ENCODE data around the gene THSD8. TPM values are rescaled to one million over a fixed set of nuclear protein-coding genes. Genes with fewer than 3 reads are reported as not detected.

THSD8 gene
- 6.4 TPM for polyA plus RNA-seq

DNA sequence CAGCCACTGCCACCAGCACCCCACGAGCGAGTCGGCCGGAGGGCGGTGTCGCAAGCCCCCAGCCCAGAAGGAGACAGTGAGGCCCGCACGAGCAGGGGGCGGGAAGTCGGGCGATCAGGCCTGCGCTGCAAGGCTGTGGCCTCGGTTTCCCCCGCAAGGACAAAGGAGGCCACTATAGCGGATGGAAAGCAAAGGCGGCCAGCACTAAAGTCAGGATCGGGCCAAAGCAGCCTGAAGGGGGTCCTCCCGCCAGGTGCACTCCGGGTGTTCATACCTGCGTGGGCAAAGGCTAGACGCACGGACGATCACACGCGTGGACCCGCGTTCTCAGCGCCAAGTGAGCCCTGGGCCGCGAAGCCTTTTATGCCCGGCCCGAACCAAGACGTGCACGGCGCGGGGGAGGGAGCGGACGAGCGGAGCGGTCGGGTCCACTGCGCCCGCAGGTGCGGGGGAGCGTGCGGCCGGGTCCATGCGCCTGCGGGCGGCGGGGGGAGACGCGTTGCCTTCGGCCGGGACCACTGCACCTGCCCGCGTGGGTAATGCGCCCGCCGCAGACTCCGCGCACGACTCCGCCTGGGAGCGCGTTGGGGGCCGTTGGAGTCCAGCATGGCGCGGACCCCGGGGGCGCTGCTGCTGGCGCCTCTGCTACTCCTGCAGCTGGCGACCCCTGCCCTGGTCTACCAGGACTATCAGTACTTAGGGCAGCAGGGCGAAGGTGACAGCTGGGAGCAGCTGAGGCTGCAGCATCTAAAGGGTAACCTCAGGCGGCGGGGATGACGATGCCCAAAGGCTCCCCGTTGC lies at the start of gene THSD8, which contains the start of gene PRDX2:
THSD8 (plus strand) TSS at position 604 of the 801 bp plus-strand sequence; CDS start at position 607, 3 bp downstream.
PRDX2 (minus strand) TSS at position 335 of the 801 bp plus-strand sequence. CDS start 539 bp downstream, outside the sequence.
- H3K4me3 Mint-ChIP-seq: peak within 1 kb of the TSS; percentile 79 to 92 (median 88)
- H3K27me3 Mint-ChIP-seq: no peaks in the 10 kb centered on the region
- no peaks in the 10 kb centered on the region for H3K9me3 Mint-ChIP-seq
- peaks cover 1% of the 10 kb centered on the region for H3K36me3 Mint-ChIP-seq
- peaks cover 14 to 18% (median 18%) of the 10 kb centered on the region in 3 donors for H3K4me1 Mint-ChIP-seq
- peak within 1 kb of the TSS; percentile 53 to 76 (median 62) for H3K27ac Mint-ChIP-seq

DNA sequence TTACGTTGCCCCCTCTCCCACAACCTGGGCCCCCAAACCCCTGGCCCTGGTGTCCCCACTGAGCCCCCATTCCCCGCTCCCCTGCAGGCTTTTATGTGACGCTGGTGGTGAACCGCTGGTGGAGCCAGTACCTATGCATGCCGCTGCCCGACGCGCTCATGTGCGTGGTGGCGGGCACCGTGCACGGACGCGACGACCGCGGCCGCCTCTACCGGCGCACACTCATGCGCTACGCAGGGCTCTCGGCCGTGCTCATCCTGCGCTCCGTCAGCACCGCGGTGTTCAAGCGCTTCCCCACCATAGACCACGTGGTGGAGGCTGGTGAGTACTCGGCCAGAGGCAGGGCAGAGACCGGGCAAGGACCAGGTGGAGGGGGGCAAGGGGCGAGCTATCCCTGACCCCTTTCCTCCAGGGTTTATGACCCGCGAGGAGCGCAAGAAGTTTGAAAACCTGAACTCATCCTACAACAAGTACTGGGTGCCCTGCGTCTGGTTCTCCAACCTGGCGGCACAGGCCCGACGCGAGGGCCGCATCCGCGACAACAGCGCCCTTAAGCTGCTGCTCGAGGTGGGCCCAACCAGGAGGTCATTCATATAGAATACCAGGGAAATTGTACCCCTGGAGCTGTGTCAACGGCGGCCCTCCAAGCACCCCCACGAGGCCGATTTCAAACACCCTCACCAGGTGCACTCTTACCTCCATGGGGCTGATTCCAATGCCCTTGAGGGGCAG lies 47.2 kb upstream of the THSD8 start:
- Mint-ChIP-seq H3K27ac (no peak overlapping the region), H3K9me3 (no peaks in the 10 kb centered on the region), H3K36me3 (no peaks in the 10 kb centered on the region), H3K4me1 (peaks cover 3 to 15% (median 4%) of the 10 kb centered on the region in 3 donors), H3K27me3 (peaks cover 12% of the 10 kb centered on the region), H3K4me3 (no peak overlapping the region)

DNA sequence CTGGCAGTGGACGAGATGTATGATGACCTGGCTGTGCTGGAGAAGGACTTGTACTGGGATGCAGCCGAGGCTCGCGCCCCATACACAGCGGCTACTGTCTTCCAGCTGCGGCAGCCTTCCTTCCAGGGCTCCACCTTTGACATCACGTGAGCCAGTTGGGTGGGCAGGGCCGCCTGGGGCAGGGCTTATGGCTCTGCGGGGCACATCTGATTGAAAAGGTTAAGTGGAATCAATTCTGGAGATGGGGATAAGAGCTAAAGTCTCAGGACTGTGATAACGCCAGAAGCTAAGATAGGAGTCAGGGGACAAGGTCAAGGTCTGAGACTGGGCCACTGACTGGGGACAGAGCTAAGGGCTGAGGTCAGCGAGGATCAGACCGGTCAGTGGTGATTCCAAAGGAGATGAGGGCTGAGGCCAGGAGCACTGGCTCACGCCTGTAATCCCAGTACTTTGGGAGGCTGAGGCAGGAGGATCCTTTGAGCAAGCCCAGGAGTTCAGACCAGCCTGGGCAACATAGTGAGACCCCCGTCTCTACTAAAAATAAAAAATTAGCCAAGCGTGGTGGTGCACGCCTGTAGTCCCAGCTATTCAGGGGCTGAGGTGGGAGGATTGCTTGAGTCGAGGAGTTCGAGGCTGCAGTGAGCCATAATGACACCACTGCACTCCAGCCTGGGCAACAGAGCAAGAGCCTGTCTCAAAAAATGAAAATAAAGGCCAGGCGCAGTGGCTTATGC lies 45.6 kb upstream of the THSD8 start:
- Mint-ChIP-seq H3K9me3 (no peaks in the 10 kb centered on the region), H3K27ac (peak overlapping the region in 1 of 3 donors; percentile 45), H3K27me3 (peaks cover 12% of the 10 kb centered on the region), H3K4me3 (peak overlapping the region in 1 of 4 donors; percentile 37), H3K4me1 (peaks cover 3 to 8% (median 6%) of the 10 kb centered on the region in 3 donors), H3K36me3 (peaks cover 1% of the 10 kb centered on the region)

DNA sequence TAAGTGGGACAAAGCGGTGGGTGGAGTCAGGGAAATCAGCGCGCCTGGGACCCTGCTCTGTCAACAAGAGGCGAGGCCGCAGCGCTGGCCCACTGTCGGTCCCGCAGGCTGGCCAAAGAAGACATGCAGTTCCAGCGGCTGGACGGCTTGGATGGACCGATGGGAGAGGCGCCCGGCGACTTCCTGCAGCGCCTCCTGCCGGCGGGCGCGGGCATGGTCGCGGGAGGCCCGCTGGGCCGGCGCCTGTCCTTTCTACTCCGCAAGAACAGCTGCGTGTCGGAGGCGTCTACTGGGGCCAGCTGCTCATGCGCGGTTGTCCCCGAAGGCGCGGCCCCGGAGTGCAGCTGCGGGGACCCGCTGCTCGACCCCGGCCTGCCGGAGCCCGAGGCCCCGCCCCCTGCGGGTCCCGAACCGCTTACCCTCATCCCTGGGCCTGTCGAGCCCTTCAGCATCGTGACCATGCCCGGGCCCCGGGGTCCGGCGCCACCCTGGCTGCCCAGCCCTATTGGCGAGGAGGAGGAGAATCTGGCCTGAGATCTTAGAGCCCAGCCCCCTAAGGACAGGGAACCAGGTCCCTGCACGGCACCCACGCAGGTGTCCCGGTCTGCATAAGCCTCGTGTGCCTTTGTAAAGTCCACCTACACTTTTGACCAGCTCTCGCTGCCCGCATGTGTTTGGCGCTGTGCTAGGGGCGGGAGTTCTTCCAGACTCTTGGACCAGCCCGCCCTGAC lies 44.2 kb upstream of the THSD8 start:
- H3K4me3 Mint-ChIP-seq: peak overlapping the region in 3 of 4 donors; percentile 33 to 82 (median 34)
- peaks cover 1% of the 10 kb centered on the region for H3K36me3 Mint-ChIP-seq
- peaks cover 3 to 8% (median 6%) of the 10 kb centered on the region in 3 donors for H3K4me1 Mint-ChIP-seq
- H3K27me3 Mint-ChIP-seq: peaks cover 10% of the 10 kb centered on the region
- no peak overlapping the region for H3K27ac Mint-ChIP-seq
- H3K9me3 Mint-ChIP-seq: no peaks in the 10 kb centered on the region

DNA sequence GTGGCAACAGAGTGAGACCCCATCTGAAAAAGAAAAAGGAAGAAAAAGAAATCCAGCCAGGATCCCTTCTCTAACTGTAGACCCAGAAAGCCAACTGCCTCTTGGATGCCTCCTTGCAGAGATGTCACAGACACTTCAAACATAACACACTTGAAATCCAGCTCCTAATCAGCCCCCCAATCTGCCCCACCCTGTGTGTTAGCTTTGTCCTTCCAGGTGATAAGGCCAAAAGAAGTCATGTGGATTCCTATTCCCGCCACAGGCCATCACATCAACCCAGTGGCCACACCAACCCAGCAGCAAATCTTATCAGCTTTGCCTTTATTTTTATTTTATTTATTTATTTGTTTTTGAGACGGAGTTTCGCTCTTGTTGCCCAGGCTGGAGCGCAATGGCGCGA lies 42.2 kb upstream of the THSD8 start:
- H3K27ac Mint-ChIP-seq: no peak overlapping the region
- H3K4me1 Mint-ChIP-seq: peaks cover 3 to 8% (median 6%) of the 10 kb centered on the region in 3 donors
- peaks cover 7% of the 10 kb centered on the region for H3K27me3 Mint-ChIP-seq
- peaks cover 1% of the 10 kb centered on the region for H3K36me3 Mint-ChIP-seq
- peak overlapping the region in 1 of 4 donors; percentile 37 for H3K4me3 Mint-ChIP-seq
- no peaks in the 10 kb centered on the region for H3K9me3 Mint-ChIP-seq

DNA sequence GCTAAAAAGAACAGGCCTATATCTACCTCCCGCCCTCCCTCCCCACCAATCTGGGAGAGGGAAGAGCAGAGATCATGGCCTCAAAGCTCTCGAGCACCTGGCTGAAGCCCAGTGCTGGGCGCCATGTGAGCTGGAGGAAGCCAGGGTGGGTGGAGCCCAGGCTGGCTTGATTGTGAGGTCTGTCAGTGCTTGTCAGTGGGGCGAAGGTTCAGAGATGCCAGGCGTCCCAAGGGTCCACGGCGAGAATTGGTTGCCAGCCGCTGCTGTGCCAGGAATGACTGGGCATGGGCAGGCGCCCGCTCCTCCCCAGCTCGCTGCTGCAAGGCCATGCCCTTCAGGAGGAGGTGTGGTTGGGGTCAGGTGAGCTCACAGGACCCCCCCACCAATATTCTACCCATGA lies 38.8 kb upstream of the THSD8 start:
- H3K4me1 Mint-ChIP-seq: peaks cover 3 to 6% (median 4%) of the 10 kb centered on the region in 3 donors
- no peak overlapping the region for H3K27ac Mint-ChIP-seq
- peaks cover 1% of the 10 kb centered on the region for H3K36me3 Mint-ChIP-seq
- no peaks in the 10 kb centered on the region for H3K27me3 Mint-ChIP-seq
- H3K4me3 Mint-ChIP-seq: no peak overlapping the region
- H3K9me3 Mint-ChIP-seq: no peaks in the 10 kb centered on the region

DNA sequence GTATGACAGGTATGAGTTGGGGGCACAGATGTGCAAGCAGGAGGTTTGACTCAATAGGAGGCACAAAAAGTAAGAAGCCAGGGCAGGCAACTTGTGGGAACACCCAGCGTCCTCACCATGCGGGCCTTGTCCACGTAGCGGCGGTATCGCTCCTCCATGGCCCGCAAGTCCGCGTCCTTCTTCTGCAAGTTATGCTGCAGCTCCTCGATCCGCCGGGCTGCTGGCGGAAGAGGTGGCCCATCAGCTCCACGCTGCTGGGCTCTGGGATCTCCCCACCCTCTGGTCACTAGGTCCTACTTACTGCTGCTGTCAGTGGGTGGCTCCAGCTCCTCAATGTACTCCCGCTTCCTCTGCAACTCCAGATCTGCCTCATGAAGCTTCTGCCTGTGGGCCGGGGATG lies 37.2 kb upstream of the THSD8 start:
- Mint-ChIP-seq H3K36me3 (peaks cover 1% of the 10 kb centered on the region), H3K4me1 (peaks cover 5 to 6% (median 5%) of the 10 kb centered on the region in 3 donors), H3K27ac (peak overlapping the region in 1 of 3 donors; percentile 45), H3K4me3 (no peak overlapping the region), H3K9me3 (no peaks in the 10 kb centered on the region), H3K27me3 (no peaks in the 10 kb centered on the region)

DNA sequence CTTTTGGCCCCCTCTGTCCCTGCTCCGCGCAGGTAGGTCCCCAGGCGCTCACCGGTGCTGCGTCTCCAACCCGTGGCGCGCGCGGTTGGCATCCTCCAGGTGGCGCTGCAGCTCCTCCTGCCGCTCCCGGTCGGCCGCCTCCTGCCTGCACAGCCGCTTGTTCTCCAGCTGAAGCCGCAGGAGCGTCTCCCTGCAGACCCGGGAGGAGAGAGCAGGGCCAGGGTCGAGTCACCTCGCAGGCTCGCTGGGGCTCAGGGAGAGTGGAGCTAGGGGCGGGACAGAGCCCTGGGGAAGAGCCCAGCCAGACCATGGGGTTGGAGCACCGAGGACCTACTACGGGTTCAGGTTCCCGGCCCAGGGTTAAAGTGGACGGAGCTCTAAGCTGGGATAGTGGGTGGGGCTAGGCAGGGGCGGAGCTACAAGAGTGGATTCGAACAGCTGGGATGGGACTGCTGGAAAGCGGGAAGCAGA lies 35.8 kb upstream of the THSD8 start:
- H3K27ac Mint-ChIP-seq: peak overlapping the region in 1 of 3 donors; percentile 74
- H3K4me3 Mint-ChIP-seq: peak overlapping the region in 2 of 4 donors; percentile 22 to 67
- H3K9me3 Mint-ChIP-seq: no peaks in the 10 kb centered on the region
- H3K27me3 Mint-ChIP-seq: no peaks in the 10 kb centered on the region
- H3K36me3 Mint-ChIP-seq: no peaks in the 10 kb centered on the region
- peaks cover 0 to 2% (median 2%) of the 10 kb centered on the region in 3 donors for H3K4me1 Mint-ChIP-seq

DNA sequence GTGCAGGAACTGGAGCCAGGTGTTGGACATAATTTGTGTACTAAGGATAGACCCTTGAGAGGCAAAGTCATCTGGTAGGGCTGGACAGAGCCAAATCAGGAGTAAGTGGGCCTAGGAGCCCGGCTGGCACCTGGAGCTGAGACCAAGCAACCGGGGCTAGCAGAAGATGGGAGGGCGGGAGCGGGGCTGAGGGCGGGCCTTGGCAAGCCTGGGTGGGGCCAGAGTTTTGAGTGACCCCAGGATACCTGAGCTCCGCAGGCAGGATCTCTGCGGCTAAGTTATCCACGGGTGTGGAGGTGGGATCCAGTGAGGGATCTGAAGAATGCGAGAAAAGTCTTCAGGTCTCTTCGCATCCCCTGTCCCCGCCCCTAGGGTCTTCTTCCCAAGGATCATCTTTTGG lies 34.7 kb upstream of the THSD8 start:
- H3K36me3 Mint-ChIP-seq: no peaks in the 10 kb centered on the region
- H3K4me1 Mint-ChIP-seq: peaks cover 0 to 2% (median 2%) of the 10 kb centered on the region in 3 donors
- H3K27me3 Mint-ChIP-seq: no peaks in the 10 kb centered on the region
- no peak overlapping the region for H3K27ac Mint-ChIP-seq
- H3K4me3 Mint-ChIP-seq: no peak overlapping the region
- H3K9me3 Mint-ChIP-seq: no peaks in the 10 kb centered on the region

DNA sequence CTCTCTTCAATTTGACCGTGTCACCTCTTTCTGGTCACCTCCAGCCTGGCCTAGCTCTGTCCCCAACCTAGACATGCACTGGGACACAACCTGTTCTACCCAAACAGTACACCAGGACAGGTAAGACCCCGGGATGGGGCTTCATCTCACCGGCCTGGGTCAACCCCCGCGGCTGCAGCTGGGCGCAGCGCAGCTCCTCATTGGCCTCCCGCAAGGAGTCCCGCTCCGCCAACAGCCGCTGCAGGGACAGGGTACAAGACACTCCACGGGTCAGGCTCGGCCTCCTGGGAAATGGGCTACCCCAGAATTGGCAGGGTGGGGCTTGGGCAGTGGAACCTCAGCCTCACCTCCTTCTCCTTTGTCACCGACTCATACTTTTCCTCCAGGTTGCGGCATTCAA lies 34.2 kb upstream of the THSD8 start:
- Mint-ChIP-seq H3K4me3 (no peak overlapping the region), H3K4me1 (peaks cover 0 to 2% (median 2%) of the 10 kb centered on the region in 3 donors), H3K36me3 (no peaks in the 10 kb centered on the region), H3K27ac (no peak overlapping the region), H3K27me3 (no peaks in the 10 kb centered on the region), H3K9me3 (no peaks in the 10 kb centered on the region)

DNA sequence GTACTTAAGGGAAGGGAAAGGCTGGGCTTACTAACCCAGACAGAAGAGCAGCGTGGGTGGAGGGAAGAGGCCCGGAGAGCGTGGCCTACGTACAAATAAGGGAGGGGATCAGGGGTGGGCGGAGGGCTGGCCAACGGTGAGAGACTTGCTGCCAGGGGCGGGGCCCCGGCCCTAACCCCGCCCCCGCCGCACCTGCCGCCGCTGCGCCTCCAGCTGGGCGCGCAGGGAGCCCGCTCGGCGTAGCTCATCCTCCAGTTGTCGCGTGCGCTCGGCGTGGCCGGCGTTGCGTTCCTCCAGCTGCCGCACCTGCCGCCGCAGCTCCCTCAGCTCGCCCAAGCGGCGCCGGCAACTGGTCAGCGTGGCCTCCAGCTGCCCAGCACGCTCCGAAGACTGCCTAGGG lies 32.2 kb upstream of the THSD8 start:
- H3K4me3 Mint-ChIP-seq: peak overlapping the region in 1 of 4 donors; percentile 41
- H3K36me3 Mint-ChIP-seq: no peaks in the 10 kb centered on the region
- no peaks in the 10 kb centered on the region for H3K27me3 Mint-ChIP-seq
- H3K27ac Mint-ChIP-seq: peak overlapping the region in 1 of 3 donors; percentile 64
- no peaks in the 10 kb centered on the region for H3K9me3 Mint-ChIP-seq
- peaks cover 4 to 7% (median 4%) of the 10 kb centered on the region in 3 donors for H3K4me1 Mint-ChIP-seq

DNA sequence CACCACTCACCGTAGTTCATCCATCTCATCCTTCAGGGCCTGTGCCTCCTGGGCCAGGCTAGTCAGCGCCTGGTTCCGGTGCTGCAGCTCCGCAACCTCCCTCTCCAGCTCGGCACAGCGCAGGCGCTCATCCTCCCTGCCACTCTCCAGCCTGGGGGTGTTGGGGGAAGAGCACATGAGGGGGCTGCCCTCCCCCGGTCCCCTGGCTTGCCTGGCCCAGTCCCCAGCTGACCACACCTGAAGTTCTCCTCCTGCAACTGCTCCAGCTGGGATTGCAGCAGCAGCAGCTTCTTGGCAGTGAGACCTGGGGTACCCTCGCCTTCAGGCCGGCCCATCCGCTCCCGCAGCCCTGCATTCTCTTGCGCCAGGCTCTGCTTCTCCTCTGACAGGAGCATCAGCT lies 30.9 kb upstream of the THSD8 start:
- Mint-ChIP-seq H3K4me1 (peaks cover 4 to 7% (median 5%) of the 10 kb centered on the region in 3 donors), H3K36me3 (no peaks in the 10 kb centered on the region), H3K4me3 (no peak overlapping the region), H3K27ac (no peak overlapping the region), H3K9me3 (no peaks in the 10 kb centered on the region), H3K27me3 (no peaks in the 10 kb centered on the region)

DNA sequence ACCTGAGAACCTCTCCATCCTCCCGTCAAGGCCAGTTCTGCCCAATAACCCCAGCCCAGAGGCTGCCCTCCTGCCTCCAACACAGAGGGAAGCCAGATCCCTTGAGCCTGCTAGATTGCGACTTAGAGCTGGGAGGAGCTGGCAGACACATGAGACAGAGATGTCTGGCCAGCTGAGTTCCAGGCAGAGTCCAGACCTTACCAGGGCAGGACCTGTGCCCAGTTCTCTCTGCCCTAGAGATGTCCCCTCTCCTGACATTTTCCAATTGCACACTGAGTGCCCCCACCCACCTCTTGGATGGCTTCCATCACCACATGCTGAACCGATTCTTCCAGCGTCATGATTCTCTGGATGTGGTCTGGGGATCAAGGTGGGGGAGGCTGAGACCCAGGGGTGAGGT lies 29.5 kb upstream of the THSD8 start:
- Mint-ChIP-seq H3K27ac (no peak overlapping the region), H3K9me3 (no peaks in the 10 kb centered on the region), H3K4me3 (no peak overlapping the region)

DNA sequence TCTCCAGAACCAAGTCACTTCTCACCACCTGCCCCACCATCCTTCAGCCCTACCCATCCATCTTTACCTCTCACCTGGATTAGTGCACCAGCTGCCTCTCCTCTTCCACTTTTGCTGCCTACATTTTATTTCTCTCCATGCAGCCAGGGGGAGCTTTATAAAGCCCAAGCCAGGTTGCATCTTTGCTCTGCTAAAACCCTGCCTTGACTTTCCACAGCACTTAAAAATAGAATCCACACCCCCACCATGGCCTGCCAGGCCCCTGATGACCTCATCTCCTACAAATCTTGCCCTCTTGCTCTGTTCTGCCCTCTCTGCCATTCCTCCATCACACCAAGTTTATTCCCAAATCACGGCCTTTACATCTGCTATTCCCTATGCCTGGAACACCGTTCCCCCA lies 28.3 kb upstream of the THSD8 start:
- H3K36me3 Mint-ChIP-seq: no peaks in the 10 kb centered on the region
- H3K27ac Mint-ChIP-seq: peak overlapping the region in 2 of 3 donors; percentile 35 to 64
- peaks cover 10 to 18% (median 11%) of the 10 kb centered on the region in 3 donors for H3K4me1 Mint-ChIP-seq
- no peaks in the 10 kb centered on the region for H3K9me3 Mint-ChIP-seq
- peak overlapping the region in 3 of 4 donors; percentile 0 to 78 (median 44) for H3K4me3 Mint-ChIP-seq
- no peaks in the 10 kb centered on the region for H3K27me3 Mint-ChIP-seq

More for the DNA sequence above, 29.5 kb upstream of the THSD8 start:
- no peaks in the 10 kb centered on the region for H3K36me3 Mint-ChIP-seq
- no peaks in the 10 kb centered on the region for H3K27me3 Mint-ChIP-seq
- H3K4me1 Mint-ChIP-seq: peaks cover 5 to 9% (median 5%) of the 10 kb centered on the region in 3 donors

Data from IgD-negative memory B cell (primary cell).